Muscle of leg (tissue), 11 donors: ENCODE results near the gene CHAC2. TPM values are rescaled to one million over a fixed set of nuclear protein-coding genes. Genes with fewer than 3 reads are reported as not detected.

Source experiments
- DNase-seq: peaks from one replicate; pipeline ENCODE4 v3.0.0; 2013
- H3K27ac ChIP-seq: one replicate; pipeline ENCODE4 v1.5.1; 2013; ENCODE audit warnings: mild to moderate bottlenecking, low read length, control low read depth
- H3K27me3 ChIP-seq: one replicate; pipeline ENCODE4 v1.6.1; 2013; ENCODE audit warnings: low read length; ENCODE audit not compliant: control insufficient read depth, insufficient read depth
- H3K36me3 ChIP-seq: one replicate; pipeline ENCODE4 v1.6.1; 2013; ENCODE audit warnings: low read length; ENCODE audit not compliant: control insufficient read depth, insufficient read depth
- H3K4me1 ChIP-seq: one replicate; pipeline ENCODE4 v1.6.1; 2013; ENCODE audit warnings: low read length; ENCODE audit not compliant: control insufficient read depth, insufficient read depth
- H3K4me3 ChIP-seq: one replicate; pipeline ENCODE4 v1.5.1; 2013; ENCODE audit warnings: low read length, control low read depth
- H3K9me3 ChIP-seq: replicated peaks from 2 replicates; pipeline ENCODE4 v1.6.1; 2013; ENCODE audit warnings: low read depth, low read length; ENCODE audit not compliant: control insufficient read depth
- WGBS: methylation state at CpG from one replicate; pipeline ENCODE4 v1.1.5; 2013; ENCODE audit warnings: missing lambda C conversion rate; ENCODE audit not compliant: insufficient coverage; 5-methylcytosine and 5-hydroxymethylcytosine counted together
- polyA plus RNA-seq, 8 donors: library from polyadenylated mRNA; unstranded; fragments of 120-200 nt; gene quantifications; one replicate each; pipeline versions ENCODE4 v1.2.1 to v1.2.3, GENCODE V29; 2013; ENCODE audit warnings: inconsistent platforms in 1 of 8, low replicate concordance in 1 of 8; ENCODE audit not compliant: insufficient read length in 8 of 8, insufficient read depth in 1 of 8
- total RNA-seq: library from RNA; stranded (reverse); fragments of 120-200 nt; gene quantifications from one replicate; pipeline ENCODE4 v1.2.4, GENCODE V29; 2013

The CHAC2 gene
- total and polyA plus RNA-seq, 9 donors = 1.4 to 3.3 (median 2.7) TPM

- peak overlapping the region; percentile 94 for H3K4me3 ChIP-seq
- peak; percentile 24 for DNase-seq
- no peaks in the 10 kb centered on the region for H3K27me3 ChIP-seq
- H3K9me3 ChIP-seq = no peaks in the 10 kb centered on the region
- peaks cover 11% of the 10 kb centered on the region for H3K4me1 ChIP-seq
- peaks cover 1% of the 10 kb centered on the region for H3K36me3 ChIP-seq
- 2% methylated on average over 4 of the region's 17 CpGs for WGBS
- peak overlapping the region; percentile 96 for H3K27ac ChIP-seq
These were observed 20.1 kb downstream of the CHAC2 start for GRCh38 chr2:53787614-53788289.

GRCh38 chr2:53793261-53793660, 25.7 kb downstream of the CHAC2 start:
- no peak overlapping the region for H3K4me3 ChIP-seq
- no peaks in the 10 kb centered on the region for H3K9me3 ChIP-seq
- peaks cover 2% of the 10 kb centered on the region for H3K4me1 ChIP-seq
- DNase-seq = no peak
- H3K36me3 ChIP-seq = peaks cover 13% of the 10 kb centered on the region
- no peak overlapping the region for H3K27ac ChIP-seq
- no CpG with 5 or more reads among the region's 3 CpGs for WGBS
- no peaks in the 10 kb centered on the region for H3K27me3 ChIP-seq

- H3K4me3 ChIP-seq = no peak overlapping the region
- H3K27ac ChIP-seq = no peak overlapping the region
- no peaks in the 10 kb centered on the region for H3K27me3 ChIP-seq
- no CpG with 5 or more reads among the region's 3 CpGs for WGBS
- DNase-seq = no peak
- no peaks in the 10 kb centered on the region for H3K9me3 ChIP-seq
- H3K4me1 ChIP-seq = no peaks in the 10 kb centered on the region
- peaks cover 15% of the 10 kb centered on the region for H3K36me3 ChIP-seq
These were observed 26.2 kb downstream of the CHAC2 start for GRCh38 chr2:53793821-53794220.

GRCh38 chr2:53801547-53801946, 33.9 kb downstream of the CHAC2 start:
- H3K4me1 ChIP-seq = no peaks in the 10 kb centered on the region
- H3K27me3 ChIP-seq = no peaks in the 10 kb centered on the region
- H3K27ac ChIP-seq = no peak overlapping the region
- no peaks in the 10 kb centered on the region for H3K9me3 ChIP-seq
- peaks cover 28% of the 10 kb centered on the region for H3K36me3 ChIP-seq
- no peak overlapping the region for H3K4me3 ChIP-seq
- DNase-seq = no peak

- DNase-seq = peak; percentile 9
- Histone ChIP-seq H3K27me3 (no peaks in the 10 kb centered on the region), H3K9me3 (no peaks in the 10 kb centered on the region), H3K27ac (no peak overlapping the region), H3K4me3 (no peak overlapping the region), H3K36me3 (peaks cover 30% of the 10 kb centered on the region), H3K4me1 (no peaks in the 10 kb centered on the region)
- 44% methylated on average over 4 of the region's 7 CpGs for WGBS
These were observed 35.1 kb downstream of the CHAC2 start for GRCh38 chr2:53802617-53803151.

- H3K27me3 ChIP-seq = no peaks in the 10 kb centered on the region
- no peak overlapping the region for H3K27ac ChIP-seq
- H3K36me3 ChIP-seq = peaks cover 31% of the 10 kb centered on the region
- no peaks in the 10 kb centered on the region for H3K9me3 ChIP-seq
- no peaks in the 10 kb centered on the region for H3K4me1 ChIP-seq
- H3K4me3 ChIP-seq = no peak overlapping the region
- no CpG with 5 or more reads among the region's 3 CpGs for WGBS
- no peak for DNase-seq
These were observed 44.0 kb downstream of the CHAC2 start for GRCh38 chr2:53811601-53812000.

GRCh38 chr2:53813151-53813550, 45.5 kb downstream of the CHAC2 start:
- no peak for DNase-seq
- H3K4me3 ChIP-seq = no peak overlapping the region
- H3K9me3 ChIP-seq = no peaks in the 10 kb centered on the region
- H3K4me1 ChIP-seq = no peaks in the 10 kb centered on the region
- H3K27me3 ChIP-seq = no peaks in the 10 kb centered on the region
- H3K36me3 ChIP-seq = peaks cover 24% of the 10 kb centered on the region
- H3K27ac ChIP-seq = no peak overlapping the region

- no peak for DNase-seq
- Histone ChIP-seq H3K27me3 (no peaks in the 10 kb centered on the region), H3K4me3 (no peak overlapping the region), H3K4me1 (no peaks in the 10 kb centered on the region), H3K27ac (no peak overlapping the region), H3K36me3 (peaks cover 13% of the 10 kb centered on the region), H3K9me3 (no peaks in the 10 kb centered on the region)
- WGBS = 88% methylated on average over 3 of the region's 3 CpGs
These were observed 51.3 kb downstream of the CHAC2 start for GRCh38 chr2:53818854-53819435.

GRCh38 chr2:53819634-53820033, 52.0 kb downstream of the CHAC2 start:
- no peak overlapping the region for H3K4me3 ChIP-seq
- no peaks in the 10 kb centered on the region for H3K4me1 ChIP-seq
- peaks cover 13% of the 10 kb centered on the region for H3K36me3 ChIP-seq
- no peaks in the 10 kb centered on the region for H3K27me3 ChIP-seq
- no CpG with 5 or more reads among the region's 4 CpGs for WGBS
- H3K27ac ChIP-seq = no peak overlapping the region
- DNase-seq = no peak
- H3K9me3 ChIP-seq = no peaks in the 10 kb centered on the region

GRCh38 chr2:53820048-53820447, 52.4 kb downstream of the CHAC2 start:
- no peak overlapping the region for H3K4me3 ChIP-seq
- no peaks in the 10 kb centered on the region for H3K4me1 ChIP-seq
- no peak for DNase-seq
- no peak overlapping the region for H3K27ac ChIP-seq
- H3K27me3 ChIP-seq = no peaks in the 10 kb centered on the region
- WGBS = 75% methylated on average over 2 of the region's 9 CpGs
- H3K9me3 ChIP-seq = no peaks in the 10 kb centered on the region
- H3K36me3 ChIP-seq = peaks cover 13% of the 10 kb centered on the region
